ENCODE results near the gene RAC3.

GRCh38 chr17:82013341-82013740, 18.1 kb upstream of the RAC3 start:
- no peak for TF ChIP-seq RBBP5 (IDR thresholded peaks at IDR 0.05; ENCODE audit: borderline replicate concordance, low read depth, low read length)
- no peak for TF ChIP-seq YY1 (IDR thresholded peaks at IDR 0.05; ENCODE audit: low read depth, low read length)
- no peak for TF ChIP-seq NRF1 (IDR thresholded peaks at IDR 0.05; ENCODE audit: low read depth, low read length)
- no peak for TF ChIP-seq SIN3A (conservative IDR thresholded peaks at IDR 0.05 in 1 of 2, IDR thresholded peaks at IDR 0.05 in 1 of 2; ENCODE audit: low read depth in 1 of 2, low read length in 2 of 2)
- no peak for TF ChIP-seq RNF2 (IDR thresholded peaks at IDR 0.05; ENCODE audit: borderline replicate concordance, low read depth, low read length, missing control alignments, poor library complexity, severe bottlenecking)
- no peak for TF ChIP-seq CTCF (IDR thresholded peaks at IDR 0.05; ENCODE audit: control extremely low read depth in 1 of 3, insufficient read depth in 1 of 3, low read depth in 1 of 3, low read length in 3 of 3)
- TF ChIP-seq TBP (IDR thresholded peaks at IDR 0.05; ENCODE audit: low read depth, low read length) = no peak
- no peak for TF ChIP-seq JUND (IDR thresholded peaks at IDR 0.05; ENCODE audit: low read length)
- TF ChIP-seq MAX (IDR thresholded peaks at IDR 0.05) = no peak
- TF ChIP-seq TEAD4 (IDR thresholded peaks at IDR 0.05; ENCODE audit: low read depth, low read length) = no peak
- TF ChIP-seq POLR2A (IDR thresholded peaks at IDR 0.05; ENCODE audit: control extremely low read depth in 1 of 2, low read depth in 2 of 2, low read length in 2 of 2) = no peak

All from H1 (cell line).